Trophoblast cell (in vitro differentiated cells and primary cell): Measurements from ENCODE around the gene XKR3.

Experiments used
- DNase-seq, 2 donors: peaks; one replicate each; pipeline ENCODE4 v3.0.0-alpha.2; 2016
- H2AFZ ChIP-seq: 2 replicates; pipeline ENCODE4 v1.6.1; 2013; ENCODE audit warnings: low read length, moderate library complexity, mild to moderate bottlenecking; ENCODE audit not compliant: insufficient read depth, poor library complexity
- H2AK5ac ChIP-seq: 2 replicates; pipeline ENCODE4 v1.6.1; 2013; ENCODE audit warnings: mild to moderate bottlenecking, low read length
- H2BK120ac ChIP-seq: 2 replicates; pipeline ENCODE4 v1.6.1; 2013; ENCODE audit warnings: low read length, mild to moderate bottlenecking, moderate library complexity; ENCODE audit not compliant: insufficient read depth, poor library complexity
- H2BK12ac ChIP-seq: 2 replicates; pipeline ENCODE4 v1.6.1; 2013; ENCODE audit warnings: mild to moderate bottlenecking, low read length, moderate library complexity
- H2BK5ac ChIP-seq: 2 replicates; pipeline ENCODE4 v1.6.1; 2013; ENCODE audit warnings: low read length, low read depth, moderate library complexity, mild to moderate bottlenecking; ENCODE audit not compliant: poor library complexity
- H3K14ac ChIP-seq: 2 replicates; pipeline ENCODE4 v1.6.1; 2013; ENCODE audit warnings: mild to moderate bottlenecking, low read length
- H3K18ac ChIP-seq: 2 replicates; pipeline ENCODE4 v1.6.1; 2013; ENCODE audit warnings: mild to moderate bottlenecking, low read length
- H3K23ac ChIP-seq: 2 replicates; pipeline ENCODE4 v1.6.1; 2013; ENCODE audit warnings: low read length
- H3K27ac ChIP-seq: 2 replicates; pipeline ENCODE4 v1.5.1; 2013; ENCODE audit warnings: low read depth, mild to moderate bottlenecking, inconsistent platforms, low read length, moderate library complexity
- H3K27me3 ChIP-seq: 2 replicates; pipeline ENCODE4 v1.6.1; 2013; ENCODE audit warnings: inconsistent platforms, mild to moderate bottlenecking, low read length, moderate library complexity; ENCODE audit not compliant: insufficient read depth
- H3K36me3 ChIP-seq, 2 experiments: 1 replicate in 1 of 2; 2 replicates in 1 of 2; pipeline ENCODE4 v1.6.1; 2013; ENCODE audit warnings: low read length in 2 of 2, mild to moderate bottlenecking in 2 of 2, moderate library complexity in 1 of 2; ENCODE audit not compliant: insufficient read depth in 2 of 2, control insufficient read depth in 1 of 2
- H3K4ac ChIP-seq: 2 replicates; pipeline ENCODE4 v1.6.1; 2013; ENCODE audit warnings: low read depth, mild to moderate bottlenecking, low read length, moderate library complexity
- H3K4me1 ChIP-seq, 2 experiments: 1 replicate in 1 of 2; 2 replicates in 1 of 2; pipeline ENCODE4 v1.6.1; 2013; ENCODE audit warnings: low read length in 2 of 2, mild to moderate bottlenecking in 2 of 2, moderate library complexity in 1 of 2; ENCODE audit not compliant: insufficient read depth in 2 of 2, control insufficient read depth in 1 of 2
- H3K4me2 ChIP-seq: 2 replicates; pipeline ENCODE4 v1.6.1; 2013; ENCODE audit warnings: inconsistent platforms, mild to moderate bottlenecking, low read length, moderate library complexity
- H3K4me3 ChIP-seq: 2 replicates; pipeline ENCODE4 v1.5.1; 2013; ENCODE audit warnings: mild to moderate bottlenecking, low read depth, low read length, inconsistent platforms
- H3K79me1 ChIP-seq: one replicate; pipeline ENCODE4 v1.6.1; 2013; ENCODE audit warnings: low read length
- H3K79me2 ChIP-seq: 2 replicates; pipeline ENCODE4 v1.6.1; 2013; ENCODE audit warnings: low read length, mild to moderate bottlenecking; ENCODE audit not compliant: control insufficient read depth, insufficient read depth, poor library complexity
- H3K9ac ChIP-seq: 2 replicates; pipeline ENCODE4 v1.6.1; 2013; ENCODE audit warnings: mild to moderate bottlenecking, low read length
- H3K9me3 ChIP-seq: 2 replicates; pipeline ENCODE4 v1.6.1; 2013; ENCODE audit warnings: low read depth, mild to moderate bottlenecking, control low read depth, inconsistent platforms, low read length; ENCODE audit not compliant: insufficient read depth
- H4K12ac ChIP-seq: 2 replicates; pipeline ENCODE4 v1.6.1; 2013; ENCODE audit warnings: low read depth, mild to moderate bottlenecking, low read length, moderate library complexity
- H4K8ac ChIP-seq: 2 replicates; pipeline ENCODE4 v1.6.1; 2013; ENCODE audit warnings: low read depth, mild to moderate bottlenecking, low read length, moderate library complexity
- H4K91ac ChIP-seq: one replicate; pipeline ENCODE4 v1.6.1; 2013; ENCODE audit warnings: low read depth, mild to moderate bottlenecking, low read length, moderate library complexity
- WGBS: extraction: QIAGEN DNeasy Blood & Tissue Kit; methylation state at CpG from one replicate; pipeline ENCODE4 v1.1.7; 2013; ENCODE audit warnings: missing lambda C conversion rate; ENCODE audit not compliant: insufficient read length, insufficient coverage; ENCODE audit errors: extremely low coverage; 5-methylcytosine and 5-hydroxymethylcytosine counted together

The XKR3 gene

DNA sequence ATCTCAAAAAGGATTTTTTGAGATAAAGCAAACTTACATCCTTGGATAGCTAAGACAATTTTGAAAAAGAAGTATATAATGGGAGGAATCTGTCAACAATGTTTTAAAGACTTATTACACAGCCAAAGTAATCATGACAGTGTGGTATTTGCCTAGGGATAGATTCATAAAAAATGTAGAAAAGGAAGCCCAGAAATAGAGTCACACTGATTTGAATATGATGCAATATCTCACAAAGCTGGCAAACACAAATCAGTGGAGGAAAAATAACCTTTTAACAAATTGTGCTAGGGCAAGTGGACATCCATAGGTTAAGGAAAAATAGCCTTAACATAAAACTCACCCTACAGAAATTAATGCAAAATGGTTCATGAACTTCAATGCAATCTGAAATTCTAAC lies 6.0 kb downstream of the XKR3 start:
- no peak overlapping the region for H2AFZ ChIP-seq
- no peak overlapping the region for H3K9ac ChIP-seq
- no peaks in the 10 kb centered on the region for H3K79me1 ChIP-seq
- no peak overlapping the region for H3K4me3 ChIP-seq
- H3K27ac ChIP-seq = no peak overlapping the region
- H4K8ac ChIP-seq = no peak overlapping the region
- H3K23ac ChIP-seq = no peak overlapping the region
- no peak overlapping the region for H3K4ac ChIP-seq
- no peaks in the 10 kb centered on the region for H3K27me3 ChIP-seq
- no peak overlapping the region for H2AK5ac ChIP-seq
- H3K18ac ChIP-seq = no peak overlapping the region
- H4K12ac ChIP-seq = no peak overlapping the region
- H3K36me3 ChIP-seq = no peaks in the 10 kb centered on the region
- no peak overlapping the region for H2BK120ac ChIP-seq
- no peak overlapping the region for H4K91ac ChIP-seq
- H2BK12ac ChIP-seq = no peak overlapping the region
- H2BK5ac ChIP-seq = no peak overlapping the region
- no peak overlapping the region for H3K14ac ChIP-seq
- no peaks in the 10 kb centered on the region for H3K79me2 ChIP-seq
- no peak overlapping the region for H3K4me2 ChIP-seq
- H3K9me3 ChIP-seq = no peaks in the 10 kb centered on the region
- no peaks in the 10 kb centered on the region for H3K4me1 ChIP-seq
- DNase-seq = no peak

DNA sequence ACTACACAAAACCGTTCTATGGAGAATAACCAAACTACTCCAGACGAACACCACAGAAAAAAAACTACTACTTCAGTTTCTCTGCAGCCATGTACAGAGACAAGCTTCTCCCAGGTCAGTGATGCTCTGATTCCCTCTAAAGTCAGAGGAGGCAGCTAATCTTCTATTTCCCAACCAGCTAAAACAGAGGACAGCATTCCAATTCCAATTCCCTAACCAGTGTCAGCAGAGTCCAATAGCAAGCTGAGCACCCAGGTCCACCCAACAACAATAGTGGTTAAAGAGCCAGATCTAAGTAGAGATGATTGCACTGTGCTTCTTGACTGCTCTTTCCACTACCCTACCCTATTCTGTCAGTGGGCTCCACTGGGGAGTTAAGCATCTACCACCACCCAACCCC lies 6.7 kb downstream of the XKR3 start:
- no peak overlapping the region for H2AFZ ChIP-seq
- H2BK12ac ChIP-seq = no peak overlapping the region
- no peaks in the 10 kb centered on the region for H3K36me3 ChIP-seq
- no peak overlapping the region for H3K27ac ChIP-seq
- no peak overlapping the region for H2AK5ac ChIP-seq
- H3K79me2 ChIP-seq = no peaks in the 10 kb centered on the region
- H3K4me3 ChIP-seq = no peak overlapping the region
- no peaks in the 10 kb centered on the region for H3K79me1 ChIP-seq
- H3K18ac ChIP-seq = no peak overlapping the region
- H4K12ac ChIP-seq = no peak overlapping the region
- WGBS = no CpG with 5 or more reads among the region's 2 CpGs
- H2BK5ac ChIP-seq = no peak overlapping the region
- no peak overlapping the region for H4K91ac ChIP-seq
- no peak overlapping the region for H4K8ac ChIP-seq
- H3K9ac ChIP-seq = no peak overlapping the region
- H2BK120ac ChIP-seq = no peak overlapping the region
- no peak overlapping the region for H3K4me2 ChIP-seq
- H3K14ac ChIP-seq = no peak overlapping the region
- DNase-seq = no peak
- no peaks in the 10 kb centered on the region for H3K4me1 ChIP-seq
- H3K9me3 ChIP-seq = no peaks in the 10 kb centered on the region
- H3K27me3 ChIP-seq = no peaks in the 10 kb centered on the region
- no peak overlapping the region for H3K23ac ChIP-seq
- H3K4ac ChIP-seq = no peak overlapping the region

DNA sequence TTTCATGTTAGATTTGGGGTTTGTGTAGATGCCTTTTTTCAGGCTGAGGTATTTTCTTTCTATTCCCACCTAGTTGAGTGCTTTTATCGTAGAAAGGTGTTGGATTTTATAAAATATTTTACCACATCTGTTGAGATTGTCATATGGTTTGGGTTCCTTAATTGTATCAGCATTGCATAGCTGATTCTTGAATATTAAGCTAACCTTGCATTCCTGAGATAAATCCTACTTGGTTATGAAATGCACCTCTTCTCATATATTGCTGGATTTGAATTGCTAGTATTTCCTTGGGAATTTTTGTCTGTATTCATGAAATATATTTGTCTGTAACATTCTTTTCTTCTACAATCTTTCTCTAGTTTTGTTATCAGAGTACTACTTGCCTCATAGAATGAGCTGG lies 10.1 kb downstream of the XKR3 start:
- WGBS = no CpG with 5 or more reads among the region's 1 CpG
- no peak for DNase-seq
- Histone ChIP-seq H3K4me3 (no peak overlapping the region), H2BK12ac (no peak overlapping the region), H4K8ac (no peak overlapping the region), H2AK5ac (no peak overlapping the region), H3K79me2 (no peaks in the 10 kb centered on the region), H2AFZ (no peak overlapping the region), H2BK120ac (no peak overlapping the region), H3K4me2 (no peak overlapping the region), H4K12ac (no peak overlapping the region), H2BK5ac (no peak overlapping the region), H3K79me1 (no peaks in the 10 kb centered on the region), H3K27me3 (no peaks in the 10 kb centered on the region), H3K36me3 (no peaks in the 10 kb centered on the region), H3K23ac (no peak overlapping the region), H3K18ac (no peak overlapping the region), H3K4ac (no peak overlapping the region), H3K27ac (no peak overlapping the region), H3K4me1 (no peaks in the 10 kb centered on the region), H4K91ac (no peak overlapping the region), H3K9ac (no peak overlapping the region), H3K14ac (no peak overlapping the region), H3K9me3 (no peaks in the 10 kb centered on the region)

DNA sequence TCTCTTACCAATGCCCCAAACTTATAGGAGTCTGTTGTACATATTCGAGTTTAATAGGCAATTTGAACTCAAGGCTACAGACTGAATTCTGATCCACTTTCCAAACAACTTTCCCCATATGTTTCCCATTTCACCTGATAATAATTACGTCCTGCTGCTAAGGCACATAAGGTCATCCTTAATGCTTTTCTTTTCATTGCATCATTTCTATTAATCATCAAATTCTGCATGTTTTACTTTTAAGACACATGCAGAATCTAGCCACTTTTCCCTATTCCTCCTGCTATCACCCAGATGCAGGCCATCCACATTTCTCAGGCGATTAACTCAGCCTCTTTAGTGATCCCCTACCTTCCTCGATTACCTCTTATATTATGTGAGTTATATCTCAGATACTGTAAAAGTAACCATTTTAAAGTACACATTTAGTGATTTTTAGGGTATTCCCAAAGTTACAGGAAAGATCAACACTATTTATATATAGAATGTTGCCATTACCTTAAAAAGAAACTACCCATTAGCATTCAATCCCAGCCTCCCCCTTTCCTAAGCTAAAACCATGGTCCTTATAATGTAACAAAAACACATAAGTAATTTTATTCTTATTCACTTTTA lies 14.9 kb downstream of the XKR3 start:
- no CpG with 5 or more reads among the region's 4 CpGs for WGBS
- no peak overlapping the region for H4K12ac ChIP-seq

More for the DNA sequence above, 14.9 kb downstream of the XKR3 start:
- no peaks in the 10 kb centered on the region for H3K79me1 ChIP-seq
- H2BK5ac ChIP-seq = no peak overlapping the region
- no peak overlapping the region for H3K4me2 ChIP-seq
- no peaks in the 10 kb centered on the region for H3K4me1 ChIP-seq
- no peak overlapping the region for H2BK120ac ChIP-seq
- no peak overlapping the region for H3K27ac ChIP-seq
- H3K18ac ChIP-seq = no peak overlapping the region
- no peak overlapping the region for H3K9ac ChIP-seq
- H3K4ac ChIP-seq = no peak overlapping the region
- H3K14ac ChIP-seq = no peak overlapping the region
- DNase-seq = no peak
- H3K36me3 ChIP-seq = no peaks in the 10 kb centered on the region
- H3K9me3 ChIP-seq = no peaks in the 10 kb centered on the region
- H4K8ac ChIP-seq = no peak overlapping the region
- H2BK12ac ChIP-seq = no peak overlapping the region
- H3K4me3 ChIP-seq = no peak overlapping the region
- H3K23ac ChIP-seq = no peak overlapping the region
- H3K79me2 ChIP-seq = no peaks in the 10 kb centered on the region
- no peaks in the 10 kb centered on the region for H3K27me3 ChIP-seq
- H4K91ac ChIP-seq = no peak overlapping the region
- H2AK5ac ChIP-seq = no peak overlapping the region
- H2AFZ ChIP-seq = no peak overlapping the region
